Spleen (tissue), 11 donors: ENCODE measurements around the gene HAUS1. TPM values are rescaled to one million over a fixed set of nuclear protein-coding genes. Genes with fewer than 3 reads are reported as not detected.

Source experiments
- DNase-seq: peaks from one replicate; pipeline ENCODE4 v3.0.0-alpha.2; 2020
- H3K27ac ChIP-seq, 8 donors: fragments of 200-600 bp; sonication (generic) in 7 of 8; 1 replicate in 4 of 8; 2 replicates in 4 of 8; pipeline versions ENCODE4 v1.5.0 to v1.8.0; 2016 to 2021; ENCODE audit warnings: inconsistent platforms in 4 of 8, mild to moderate bottlenecking in 4 of 8, moderate library complexity in 1 of 8
- H3K27me3 ChIP-seq, 7 donors: fragments of 200-600 bp; sonication (generic) in 6 of 7; replicated peaks in 1 of 7; 1 replicate in 4 of 7; 2 replicates in 3 of 7; pipeline versions ENCODE4 v1.5.0 to v1.8.0; 2016 to 2021; ENCODE audit warnings: inconsistent platforms in 3 of 7, mild to moderate bottlenecking in 1 of 7
- H3K36me3 ChIP-seq, 6 donors: fragments of 200-600 bp; sonication (generic) in 5 of 6; 1 replicate in 4 of 6; 2 replicates in 2 of 6; pipeline versions ENCODE4 v1.5.0 to v1.8.0; 2016 to 2021; ENCODE audit warnings: inconsistent platforms in 2 of 6
- H3K4me1 ChIP-seq, 6 donors: fragments of 200-600 bp; sonication (generic) in 5 of 6; 1 replicate in 3 of 6; 2 replicates in 3 of 6; pipeline versions ENCODE4 v1.5.0 to v1.8.0; 2016 to 2021; ENCODE audit warnings: inconsistent platforms in 3 of 6
- H3K4me3 ChIP-seq, 8 donors: fragments of 200-600 bp; sonication (generic) in 7 of 8; 1 replicate in 4 of 8; 2 replicates in 4 of 8; pipeline versions ENCODE4 v1.5.0 to v1.8.0; 2016 to 2021; ENCODE audit warnings: inconsistent platforms in 4 of 8, mild to moderate bottlenecking in 4 of 8, moderate library complexity in 2 of 8
- H3K9me3 ChIP-seq, 8 donors: fragments of 200-600 bp; sonication (generic) in 7 of 8; 1 replicate in 4 of 8; 2 replicates in 4 of 8; pipeline versions ENCODE4 v1.5.0 to v1.8.0; 2016 to 2021; ENCODE audit warnings: inconsistent platforms in 4 of 8
- POLR2A ChIP-seq, 3 donors: fragments of 450-650 bp; IDR thresholded peaks; one replicate each; pipeline ENCODE4 v1.5.1; 2017; ENCODE audit warnings: antibody characterized with exemption in 3 of 3, mild to moderate bottlenecking in 1 of 3
- POLR2AphosphoS5 ChIP-seq, 3 donors: sonication (generic); formaldehyde crosslinking; IDR thresholded peaks; one replicate each; pipeline ENCODE4 v1.5.1; 2017; ENCODE audit warnings: antibody characterized with exemption in 3 of 3
- WGBS, 5 donors: extraction: QIAGEN DNeasy Blood & Tissue Kit in 3 of 5; methylation state at CpG; one replicate each; pipeline versions ENCODE4 v1.1.5 to v1.1.7; 2013 to 2018; 5-methylcytosine and 5-hydroxymethylcytosine counted together
- intact Hi-C: fragments of 100-400 bp; cut with DNase I; formaldehyde crosslinking; loops from one replicate; pipeline ENCODE4 v1.15.0; 2023; ENCODE audit warnings: low total_unique reads
- polyA plus RNA-seq, 3 donors: library from polyadenylated mRNA; stranded (reverse); fragments of 200-250 nt; gene quantifications; one replicate each; pipeline ENCODE4 v1.2.1, GENCODE V29; 2013
- total RNA-seq, 7 donors: library from RNA; depleted of rRNA in 3 of 7; stranded (reverse); fragments of >200 nt in 3 of 7; fragmentation: NEBNext Ultra II Directional in 4 of 7; extraction: Animal tissue kit (Norgen Biotek cat#: 25700) in 4 of 7; gene quantifications; one replicate each; pipeline versions ENCODE4 v1.1.0 to v1.2.1, GENCODE V29; 2016 to 2021
- TF ChIP-seq, protein P1 (sequence below), 11 experiments: fragments of 200-600 bp in 7 of 11; fragments of 450-650 bp in 4 of 11; sonication (generic) in 4 of 11; IDR thresholded peaks in 8 of 11; conservative IDR thresholded peaks in 3 of 11; 1 replicate in 7 of 11; 2 replicates in 4 of 11; pipeline versions ENCODE4 v1.4.0 to v1.8.0; 2016 to 2021; ENCODE audit warnings: antibody characterized with exemption in 11 of 11, inconsistent platforms in 4 of 11, mild to moderate bottlenecking in 1 of 11
- donor health status: healthy with polysubstance abuse.
- donor health status: DM: no; HTN: no; CAD: no; lungs with moderate emphysema.
- donor health status: DM: no; HTN: no; CAD: no.
- donor health status: Bipolar disorder and iron deficiency.
- donor health status: healthy.
- donor health status: DM: no; HTN: no; CAD: no.
- donor health status: DM: yes; HTN: yes; CAD: no.

HAUS1 gene
- total and polyA plus RNA-seq, 10 donors: 15.6 to 44.9 (median 18.7) TPM

- Histone ChIP-seq H3K27ac (peak overlapping the region in 2 of 8 donors; percentile 35 to 38), H3K36me3 (no peaks in the 10 kb centered on the region), H3K4me3 (no peak overlapping the region), H3K27me3 (no peaks in the 10 kb centered on the region), H3K9me3 (no peaks in the 10 kb centered on the region), H3K4me1 (peaks cover 3 to 27% (median 12%) of the 10 kb centered on the region in 6 donors)
- DNase-seq: no peak
- TF ChIP-seq POLR2A (IDR thresholded peaks at IDR 0.05): no peak
- TF ChIP-seq, protein P1, sequence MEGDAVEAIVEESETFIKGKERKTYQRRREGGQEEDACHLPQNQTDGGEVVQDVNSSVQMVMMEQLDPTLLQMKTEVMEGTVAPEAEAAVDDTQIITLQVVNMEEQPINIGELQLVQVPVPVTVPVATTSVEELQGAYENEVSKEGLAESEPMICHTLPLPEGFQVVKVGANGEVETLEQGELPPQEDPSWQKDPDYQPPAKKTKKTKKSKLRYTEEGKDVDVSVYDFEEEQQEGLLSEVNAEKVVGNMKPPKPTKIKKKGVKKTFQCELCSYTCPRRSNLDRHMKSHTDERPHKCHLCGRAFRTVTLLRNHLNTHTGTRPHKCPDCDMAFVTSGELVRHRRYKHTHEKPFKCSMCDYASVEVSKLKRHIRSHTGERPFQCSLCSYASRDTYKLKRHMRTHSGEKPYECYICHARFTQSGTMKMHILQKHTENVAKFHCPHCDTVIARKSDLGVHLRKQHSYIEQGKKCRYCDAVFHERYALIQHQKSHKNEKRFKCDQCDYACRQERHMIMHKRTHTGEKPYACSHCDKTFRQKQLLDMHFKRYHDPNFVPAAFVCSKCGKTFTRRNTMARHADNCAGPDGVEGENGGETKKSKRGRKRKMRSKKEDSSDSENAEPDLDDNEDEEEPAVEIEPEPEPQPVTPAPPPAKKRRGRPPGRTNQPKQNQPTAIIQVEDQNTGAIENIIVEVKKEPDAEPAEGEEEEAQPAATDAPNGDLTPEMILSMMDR (IDR thresholded peaks at IDR 0.05 in 8 of 11, conservative IDR thresholded peaks at IDR 0.05 in 3 of 11): no peak
- no peak for TF ChIP-seq POLR2AphosphoS5 (IDR thresholded peaks at IDR 0.05)
- WGBS, 5 donors: 66 to 85% (median 83%) methylated on average over 6 of the region's 6 CpGs
- intact Hi-C loops: no loop called here
Observed at GRCh38 chr18:46169464-46169941, 65.3 kb downstream of the HAUS1 start.

DNA sequence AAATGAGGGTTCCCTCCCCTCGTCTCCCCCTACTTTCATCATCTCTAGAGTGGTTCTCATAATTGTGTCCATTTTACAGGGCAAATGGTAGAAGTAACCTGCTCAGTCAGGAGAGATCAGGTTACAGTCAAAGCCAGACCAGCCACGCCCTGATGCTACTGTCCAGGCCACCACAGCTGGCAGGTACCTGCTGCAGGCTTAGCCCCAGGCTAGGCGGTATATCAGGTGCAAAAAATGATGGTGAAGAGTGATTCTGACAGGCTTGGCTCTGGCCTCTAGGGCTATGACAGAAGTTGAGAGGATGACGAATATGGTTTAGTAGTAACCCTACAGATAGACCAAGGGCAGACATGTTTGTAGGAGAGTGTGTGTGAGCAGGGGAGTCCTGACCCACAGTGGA, 67.1 kb downstream of the HAUS1 start:
- TF ChIP-seq, protein P1 (IDR thresholded peaks at IDR 0.05 in 8 of 11, conservative IDR thresholded peaks at IDR 0.05 in 3 of 11): no peak
- TF ChIP-seq POLR2A (IDR thresholded peaks at IDR 0.05) (no peak), POLR2AphosphoS5 (IDR thresholded peaks at IDR 0.05) (no peak)
- Histone ChIP-seq H3K27me3 (no peaks in the 10 kb centered on the region), H3K4me3 (no peak overlapping the region), H3K27ac (no peak overlapping the region), H3K4me1 (peaks cover 15 to 45% (median 29%) of the 10 kb centered on the region in 6 donors), H3K36me3 (no peaks in the 10 kb centered on the region), H3K9me3 (no peaks in the 10 kb centered on the region)
- DNase-seq: no peak
- intact Hi-C loops: loop anchor here (10.0 kb wide), 1 partner anchor 483 kb away; the partner anchor contains the start of gene LOXHD1
- 89 to 95% (median 92%) methylated on average over 4 of the region's 4 CpGs for WGBS, 5 donors

DNA sequence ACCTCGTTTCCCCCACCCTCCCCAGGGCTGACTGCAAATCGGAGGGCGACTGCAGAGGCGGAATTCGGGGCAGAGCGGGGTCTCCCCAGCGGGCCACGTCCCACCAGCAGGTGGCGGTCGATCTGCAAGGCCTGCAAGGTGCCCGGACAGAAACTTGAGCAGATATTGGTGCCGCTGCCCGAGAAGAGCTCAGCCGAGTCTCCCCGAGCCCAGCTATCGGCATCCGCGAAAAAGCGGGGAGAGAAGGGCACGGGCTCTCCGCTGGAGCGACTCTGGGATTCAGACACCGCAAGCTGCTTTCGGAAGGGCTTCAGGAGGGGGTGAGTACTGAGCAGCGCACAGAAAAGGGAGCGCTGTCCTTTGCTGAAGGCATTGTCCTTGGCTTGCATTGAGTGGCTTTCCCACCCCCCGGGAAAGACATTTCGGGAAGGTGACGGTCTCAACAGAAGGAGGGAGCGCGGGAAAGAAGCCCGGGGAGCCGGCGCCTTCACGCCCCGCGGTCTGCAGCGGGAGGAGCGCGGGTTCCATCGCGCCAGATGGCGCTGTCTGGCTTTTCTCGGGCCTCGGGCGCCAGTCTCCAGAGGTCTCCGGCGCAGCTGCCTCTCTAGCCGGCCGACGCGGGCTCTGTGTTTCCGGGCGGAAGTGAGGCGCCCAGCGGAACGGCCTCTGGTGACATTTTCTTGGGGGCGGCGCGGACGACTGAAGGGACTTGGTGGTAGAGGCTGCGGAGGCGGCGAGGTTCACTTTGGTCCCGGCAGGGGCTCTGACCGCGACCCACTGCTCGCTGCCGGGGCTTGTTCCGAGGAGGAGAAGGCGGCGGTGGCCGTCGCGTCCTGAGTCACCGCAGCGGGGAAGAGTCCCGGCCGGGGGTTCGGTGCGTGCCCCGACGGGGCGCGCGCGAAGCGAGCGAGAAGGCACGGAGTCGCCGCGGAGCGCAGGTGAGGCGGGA, 69.5 kb downstream of the HAUS1 start:
- H3K4me3 ChIP-seq: peak overlapping the region; percentile 82 to 96 (median 92)
- H3K4me1 ChIP-seq: peaks cover 15 to 52% (median 46%) of the 10 kb centered on the region in 6 donors
- H3K27ac ChIP-seq: peak overlapping the region; percentile 84 to 96 (median 93)
- WGBS, 5 donors: 0 to 1% (median 0%) methylated on average over 32 to 95 of the region's 95 CpGs
- DNase-seq: peak; percentile 99
- TF ChIP-seq POLR2A (IDR thresholded peaks at IDR 0.05): peak in 1 of 3 donors; percentile 45
- peak; percentile 85 to 92 (median 88) for TF ChIP-seq POLR2AphosphoS5 (IDR thresholded peaks at IDR 0.05)
- TF ChIP-seq, protein P1 (IDR thresholded peaks at IDR 0.05 in 8 of 11, conservative IDR thresholded peaks at IDR 0.05 in 3 of 11): peak; percentile 66 to 93 (median 85)
- no peaks in the 10 kb centered on the region for H3K27me3 ChIP-seq
- intact Hi-C loops: loop anchor here (10.0 kb wide), 1 partner anchor 481 kb away; the partner anchor contains the start of gene LOXHD1
- H3K36me3 ChIP-seq: no peaks in the 10 kb centered on the region
- H3K9me3 ChIP-seq: no peaks in the 10 kb centered on the region
